H1 (cell line): Measurements from ENCODE around the gene KCTD12. TPM values are rescaled to one million over a fixed set of nuclear protein-coding genes. Genes with fewer than 3 reads are reported as not detected.
A peak's percentile ranks its signal among the peaks of the same experiment; 100 is the strongest.

Source experiments
- CTCF ChIA-PET: fragments of 300-600 bp; sonication (Branson Sonifier 250); formaldehyde crosslinking; loops from one replicate; lab custom pipeline; 2021; ENCODE audit not compliant: partially characterized antibody; lab: Charles Lee
- POLR2A ChIA-PET: fragments of 300-600 bp; sonication (Branson Sonifier 250); formaldehyde crosslinking; loops from one replicate; lab custom pipeline; 2021; ENCODE audit warnings: inconsistent platforms; ENCODE audit not compliant: partially characterized antibody; lab: Charles Lee
- DNase-seq, 2 experiments: peaks; one replicate each; pipeline versions ENCODE4 v3.0.0 to v3.0.0-alpha.2; 2010 to 2022; ENCODE audit warnings: low spot score in 2 of 2, low read depth in 1 of 2, mixed read lengths in 1 of 2
- FAIRE-seq: peaks from 2 replicates; lab custom pipeline; 2011; peaks lifted over from hg19 to GRCh38; lab: Jason Lieb, UNC
- H2AFZ ChIP-seq: 2 replicates; pipeline ENCODE4 v1.8.1; 2012; ENCODE audit warnings: low read length, inconsistent platforms
- H2AK5ac ChIP-seq: 2 replicates; pipeline ENCODE4 v1.6.1; 2013; ENCODE audit warnings: low read depth, low read length
- H2BK120ac ChIP-seq: replicated peaks from 2 replicates; pipeline ENCODE3; 2013; ENCODE audit warnings: low read depth, low read length, inconsistent platforms
- H2BK12ac ChIP-seq: 2 replicates; pipeline ENCODE4 v1.6.1; 2013; ENCODE audit warnings: low read depth, low read length
- H2BK15ac ChIP-seq: 2 replicates; pipeline ENCODE4 v1.6.1; 2013; ENCODE audit warnings: low read length
- H2BK20ac ChIP-seq: 2 replicates; pipeline ENCODE4 v1.6.1; 2013; ENCODE audit warnings: low read length
- H2BK5ac ChIP-seq: 2 replicates; pipeline ENCODE4 v1.6.1; 2013; ENCODE audit warnings: low read depth, low read length
- H3K14ac ChIP-seq: 2 replicates; pipeline ENCODE4 v1.6.1; 2013; ENCODE audit warnings: inconsistent platforms; ENCODE audit not compliant: insufficient read length
- H3K18ac ChIP-seq: 2 replicates; pipeline ENCODE4 v1.6.1; 2013; ENCODE audit warnings: low read length; ENCODE audit errors: extremely low read depth
- H3K23ac ChIP-seq: 2 replicates; pipeline ENCODE4 v1.6.1; 2013; ENCODE audit warnings: inconsistent platforms; ENCODE audit not compliant: insufficient read length
- H3K23me2 ChIP-seq: 2 replicates; pipeline ENCODE4 v1.6.1; 2013; ENCODE audit warnings: low read depth, low read length
- H3K27ac ChIP-seq: 2 replicates; pipeline ENCODE4 v1.6.1; 2011; ENCODE audit warnings: low read depth, low read length, inconsistent platforms
- H3K27me3 ChIP-seq, 4 experiments: replicated peaks in 1 of 4; 1 replicate in 1 of 4; 2 replicates in 3 of 4; pipeline versions ENCODE4 v1.6.1 to v1.8.1; 2011 to 2013; ENCODE audit warnings: low read length in 3 of 4, mild to moderate bottlenecking in 3 of 4, inconsistent platforms in 2 of 4, mixed read lengths in 2 of 4, moderate library complexity in 1 of 4; ENCODE audit not compliant: control insufficient read depth in 3 of 4, insufficient read depth in 3 of 4; ENCODE audit errors: extremely low read depth in 1 of 4
- H3K36me3 ChIP-seq, 4 experiments: 2 replicates each; pipeline versions ENCODE4 v1.6.1 to v1.8.1; 2011 to 2013; ENCODE audit warnings: mild to moderate bottlenecking in 4 of 4, low read length in 3 of 4, moderate library complexity in 2 of 4, control low read depth in 1 of 4, inconsistent platforms in 1 of 4; ENCODE audit not compliant: insufficient read depth in 4 of 4, control insufficient read depth in 2 of 4
- H3K4ac ChIP-seq: replicated peaks from 2 replicates; pipeline ENCODE3; 2013; ENCODE audit warnings: low read length, low read depth, mixed read lengths, inconsistent platforms; ENCODE audit not compliant: insufficient read length
- H3K4me1 ChIP-seq, 4 experiments: replicated peaks in 1 of 4; 1 replicate in 1 of 4; 2 replicates in 3 of 4; pipeline versions ENCODE4 v1.6.1 to v1.8.1; 2011 to 2013; ENCODE audit warnings: low read length in 3 of 4, inconsistent platforms in 2 of 4, mixed read lengths in 1 of 4; ENCODE audit not compliant: insufficient read depth in 4 of 4, control insufficient read depth in 3 of 4
- H3K4me2 ChIP-seq, 2 experiments: 2 replicates each; pipeline versions ENCODE4 v1.6.1 to v1.8.1; 2011 to 2013; ENCODE audit warnings: low read depth in 2 of 2, low read length in 2 of 2, control low read depth in 1 of 2, inconsistent platforms in 1 of 2, mild to moderate bottlenecking in 1 of 2; ENCODE audit not compliant: insufficient read depth in 1 of 2
- H3K4me3 ChIP-seq, 4 experiments: fragments of 200-600, 300-600 bp in 1 of 4; sonication (generic), shearing (Covaris generic), sonication (Bioruptor Twin) in 1 of 4; 2 replicates each; pipeline versions ENCODE4 v1.5.1 to v1.8.1; 2011 to 2016; ENCODE audit warnings: low read length in 4 of 4, low read depth in 3 of 4, control low read depth in 2 of 4, inconsistent platforms in 2 of 4, mild to moderate bottlenecking in 2 of 4, mixed read lengths in 1 of 4, moderate library complexity in 1 of 4; ENCODE audit not compliant: insufficient read depth in 2 of 4; ENCODE audit errors: extremely low read depth in 1 of 4
- H3K56ac ChIP-seq: replicated peaks from 2 replicates; pipeline ENCODE3; 2013; ENCODE audit warnings: low read depth, mild to moderate bottlenecking, mixed read lengths, low read length, inconsistent platforms; ENCODE audit not compliant: insufficient read length
- H3K79me1 ChIP-seq: 2 replicates; pipeline ENCODE4 v1.6.1; 2013; ENCODE audit warnings: low read depth, low read length, control low read depth
- H3K79me2 ChIP-seq, 2 experiments: 2 replicates each; pipeline versions ENCODE4 v1.6.1 to v1.8.1; 2012 to 2013; ENCODE audit warnings: low read length in 2 of 2, mild to moderate bottlenecking in 2 of 2, inconsistent platforms in 1 of 2; ENCODE audit not compliant: insufficient read depth in 2 of 2, control insufficient read depth in 1 of 2
- H3K9ac ChIP-seq, 4 experiments: replicated peaks in 1 of 4; 1 replicate in 1 of 4; 2 replicates in 3 of 4; pipeline versions ENCODE4 v1.6.1 to v1.8.1; 2011 to 2013; ENCODE audit warnings: low read depth in 3 of 4, low read length in 3 of 4, control low read depth in 2 of 4, mild to moderate bottlenecking in 2 of 4, moderate library complexity in 2 of 4, inconsistent platforms in 1 of 4; ENCODE audit errors: extremely low read depth in 1 of 4
- H3K9me3 ChIP-seq, 2 experiments: 2 replicates each; pipeline versions ENCODE4 v1.6.1 to v1.8.1; 2012 to 2013; ENCODE audit warnings: mild to moderate bottlenecking in 2 of 2, moderate library complexity in 2 of 2, control low read depth in 1 of 2, inconsistent platforms in 1 of 2, low read depth in 1 of 2, low read length in 1 of 2, mixed read lengths in 1 of 2; ENCODE audit not compliant: insufficient read depth in 2 of 2
- H4K20me1 ChIP-seq, 2 experiments: replicated peaks in 1 of 2; 2 replicates each; pipeline versions ENCODE3 to v1.8.1; 2011 to 2013; ENCODE audit warnings: inconsistent platforms in 2 of 2, low read length in 2 of 2, mild to moderate bottlenecking in 1 of 2; ENCODE audit not compliant: insufficient read depth in 2 of 2, control insufficient read depth in 1 of 2
- H4K5ac ChIP-seq: 2 replicates; pipeline ENCODE4 v1.6.1; 2013; ENCODE audit warnings: low read length, low read depth, mixed read lengths, inconsistent platforms; ENCODE audit not compliant: insufficient read length
- H4K8ac ChIP-seq: 2 replicates; pipeline ENCODE4 v1.8.0; 2013; ENCODE audit warnings: mild to moderate bottlenecking, moderate library complexity, low read length, inconsistent platforms; ENCODE audit not compliant: insufficient read depth; ENCODE audit errors: extremely low read depth
- H4K91ac ChIP-seq: replicated peaks from 2 replicates; pipeline ENCODE3; 2013; ENCODE audit warnings: low read length, mixed read lengths, inconsistent platforms; ENCODE audit not compliant: insufficient read length
- ATF3 ChIP-seq: IDR thresholded peaks from 2 replicates; pipeline ENCODE4 v1.6.1; 2011; ENCODE audit warnings: low read depth, mild to moderate bottlenecking, low read length; ENCODE audit not compliant: insufficient read depth
- CEBPB ChIP-seq: IDR thresholded peaks from 2 replicates; pipeline ENCODE4 v1.6.1; 2012; ENCODE audit warnings: low read depth, low read length
- GTF2F1 ChIP-seq: IDR thresholded peaks from 2 replicates; pipeline ENCODE4 v1.6.1; 2012; ENCODE audit warnings: low read depth, low read length, improper control_type of control experiment, borderline replicate concordance
- HDAC2 ChIP-seq, 2 experiments: fragments of 300-600 bp in 1 of 2; sonication (generic) in 1 of 2; IDR thresholded peaks; 2 replicates each; pipeline ENCODE4 v1.6.1; 2011 to 2012; ENCODE audit warnings: low read depth in 2 of 2, low read length in 2 of 2, mild to moderate bottlenecking in 2 of 2, moderate library complexity in 2 of 2, borderline replicate concordance in 1 of 2, inconsistent platforms in 1 of 2
- SP4 ChIP-seq: IDR thresholded peaks from 2 replicates; pipeline ENCODE4 v1.6.1; 2012; ENCODE audit warnings: low read length, inconsistent platforms
- WGBS, 2 experiments: shearing (Covaris generic) in 1 of 2; methylation state at CpG; one replicate each; pipeline versions ENCODE4 v1.1.6 to v1.1.7; 2013 to 2015; ENCODE audit warnings: low lambda C conversion rate in 2 of 2, mixed read lengths in 2 of 2, inconsistent platforms in 1 of 2, low coverage in 1 of 2, missing lambda C conversion rate in 1 of 2; ENCODE audit not compliant: insufficient replicate concordance in 2 of 2, insufficient coverage in 1 of 2, insufficient read length in 1 of 2; ENCODE audit errors: extremely low coverage in 1 of 2, missing lambda C conversion rate in 1 of 2; 5-methylcytosine and 5-hydroxymethylcytosine counted together
- polyA plus RNA-seq, 7 experiments: library from polyadenylated mRNA; depleted of rRNA in 3 of 7; stranded (reverse) in 5 of 7; unstranded in 2 of 7; fragments of >200 nt in 5 of 7; fragments of 200-250 nt in 2 of 7; gene quantifications; 1 replicate in 5 of 7; 2 replicates in 1 of 7; 4 replicates in 1 of 7; pipeline versions ENCODE4 v1.2.1 to v1.2.3, GENCODE V29; 2011 to 2013; ENCODE audit warnings: missing spikeins in 2 of 7, mixed read lengths in 2 of 7
- total RNA-seq: library from RNA; stranded (reverse); fragmentation: NEBNext Ultra II Directional; extraction: Animal tissue kit (Norgen Biotek cat#: 25700); gene quantifications from 2 replicates; pipeline ENCODE4 v1.2.1, GENCODE V29; 2021

Gene KCTD12
- total and polyA plus RNA-seq, 2 of the 8 experiments (the other 6 are each of a cell fraction or from before 2014, with no cell fraction given), result 2.5 to 9.6 TPM

- ChIA-PET CTCF (interaction anchor here (0.6 kb wide), 2 partner anchors 36 to 1444 kb away, joined by 3 read pairs; no protein-coding TSS in a partner anchor), POLR2A (no interaction called here)
- no peak overlapping the region for H3K9ac ChIP-seq
- H2BK20ac ChIP-seq, result no peak overlapping the region
- H4K8ac ChIP-seq, result no peak overlapping the region
- H2AK5ac ChIP-seq, result no peak overlapping the region
- H3K14ac ChIP-seq, result no peak overlapping the region
- no peak overlapping the region for H3K56ac ChIP-seq
- DNase-seq (no peak), FAIRE-seq (no peak)
- no peak overlapping the region for H2BK15ac ChIP-seq
- no peak overlapping the region for H4K91ac ChIP-seq
- no peaks in the 10 kb centered on the region for H4K20me1 ChIP-seq
- TF ChIP-seq SP4 (no peak), CEBPB (0 out of 2 replicates have a peak, but pooled peaks have one; percentile 4), ATF3 (no peak), GTF2F1 (no peak), HDAC2 (IDR thresholded peaks at IDR 0.05; ENCODE audit: borderline replicate concordance in 1 of 2, low read depth in 2 of 2, low read length in 2 of 2) (no peak)
- no peak overlapping the region for H3K4ac ChIP-seq
- H3K27me3 ChIP-seq, result no peaks in the 10 kb centered on the region; a peak in 1 of 7 replicates
- no peak overlapping the region for H3K27ac ChIP-seq
- no peaks in the 10 kb centered on the region for H3K79me2 ChIP-seq
- no peaks in the 10 kb centered on the region for H3K4me1 ChIP-seq
- H3K18ac ChIP-seq, result no peak overlapping the region
- no peaks in the 10 kb centered on the region for H3K36me3 ChIP-seq
- H3K23ac ChIP-seq, result no peak overlapping the region
- H3K79me1 ChIP-seq, result no peaks in the 10 kb centered on the region
- H3K4me2 ChIP-seq, result no peak overlapping the region
- H3K4me3 ChIP-seq, result no peak overlapping the region
- H3K9me3 ChIP-seq, result no peaks in the 10 kb centered on the region
- H2BK120ac ChIP-seq, result no peak overlapping the region
- H2AFZ ChIP-seq, result no peak overlapping the region
- H2BK12ac ChIP-seq, result no peak overlapping the region
- no peak overlapping the region for H4K5ac ChIP-seq
- 92% methylated on average over 3 of the region's 3 CpGs; no CpG with 5 or more reads in 1 of the 2 experiments for WGBS, 2 experiments
- no peak overlapping the region for H2BK5ac ChIP-seq
- no peaks in the 10 kb centered on the region for H3K23me2 ChIP-seq
Measured at GRCh38 chr13:76848596-76848995, 37.6 kb downstream of the KCTD12 start.
